ENCODE data around the gene TIGAR.

TIGAR gene

GRCh38 chr12:4282892-4283511 is 38.0 kb upstream of the TIGAR start:
- no peak for DNase-seq (ENCODE audit: low read depth)

- no peak for DNase-seq (ENCODE audit: low read depth)
Observed at GRCh38 chr12:4283512-4284255, 37.3 kb upstream of the TIGAR start.

- no peak for DNase-seq (ENCODE audit: low read depth)
Observed at GRCh38 chr12:4284306-4284705, 36.7 kb upstream of the TIGAR start.

- DNase-seq (ENCODE audit: low read depth), result no peak
Observed at GRCh38 chr12:4285070-4285469, 35.9 kb upstream of the TIGAR start.

GRCh38 chr12:4286228-4286627 is 34.8 kb upstream of the TIGAR start:
- no peak for DNase-seq (ENCODE audit: low read depth)

- DNase-seq (ENCODE audit: low read depth), result no peak
Observed at GRCh38 chr12:4286771-4287317, 34.2 kb upstream of the TIGAR start.

GRCh38 chr12:4287325-4288211 is 33.4 kb upstream of the TIGAR start:
- DNase-seq (ENCODE audit: low read depth), result no peak

GRCh38 chr12:4288296-4289131 is 32.5 kb upstream of the TIGAR start:
- DNase-seq (ENCODE audit: low read depth), result no peak

- no peak for DNase-seq (ENCODE audit: low read depth)
Observed at GRCh38 chr12:4289231-4289878, 31.7 kb upstream of the TIGAR start.

- DNase-seq (ENCODE audit: low read depth), result no peak
Observed at GRCh38 chr12:4289998-4290790, 30.8 kb upstream of the TIGAR start.

GRCh38 chr12:4292341-4293073 is 28.5 kb upstream of the TIGAR start:
- DNase-seq (ENCODE audit: low read depth), result no peak

GRCh38 chr12:4293299-4293965 is 27.6 kb upstream of the TIGAR start:
- DNase-seq (ENCODE audit: low read depth), result no peak

- DNase-seq (ENCODE audit: low read depth), result no peak
Observed at GRCh38 chr12:4293966-4294505, 27.0 kb upstream of the TIGAR start.

- no peak for DNase-seq (ENCODE audit: low read depth)
Observed at GRCh38 chr12:4296751-4297150, 24.3 kb upstream of the TIGAR start.

GRCh38 chr12:4297617-4298016 is 23.4 kb upstream of the TIGAR start:
- no peak for DNase-seq (ENCODE audit: low read depth)

- DNase-seq (ENCODE audit: low read depth), result no peak
Observed at GRCh38 chr12:4300883-4301282, 20.1 kb upstream of the TIGAR start.

- no peak for DNase-seq (ENCODE audit: low read depth)
Observed at GRCh38 chr12:4301932-4302501, 19.0 kb upstream of the TIGAR start.

- no peak for DNase-seq (ENCODE audit: low read depth)
Observed at GRCh38 chr12:4302881-4303280, 18.1 kb upstream of the TIGAR start.
